Neuronal stem cell (in vitro differentiated cells): Measurements from ENCODE around the gene ANTXR1.
"Not testable (repeated sequence)": the region's sequence is repeated elsewhere in the genome, so short reads cannot be mapped to it uniquely, and the experiment has no call there.

Experiments used
- DNase-seq: peaks from one replicate; pipeline ENCODE4 v3.0.0-alpha.2; 2013; ENCODE audit warnings: low spot score
- H2AFZ ChIP-seq: one replicate; pipeline ENCODE4 v1.6.1; 2013; ENCODE audit warnings: mild to moderate bottlenecking, low read length, inconsistent platforms
- H2AK5ac ChIP-seq: 2 replicates; pipeline ENCODE4 v1.6.1; 2013; ENCODE audit warnings: low read depth, mild to moderate bottlenecking, inconsistent platforms, low read length, moderate library complexity, mixed read lengths
- H2BK120ac ChIP-seq: 2 replicates; pipeline ENCODE4 v1.6.1; 2013; ENCODE audit warnings: low read depth, mild to moderate bottlenecking, inconsistent platforms, low read length, moderate library complexity, mixed read lengths
- H2BK12ac ChIP-seq: one replicate; pipeline ENCODE4 v1.6.1; 2013; ENCODE audit warnings: low read length, inconsistent platforms
- H2BK15ac ChIP-seq: 2 replicates; pipeline ENCODE4 v1.6.1; 2013; ENCODE audit warnings: mild to moderate bottlenecking, low read length, inconsistent platforms, mixed read lengths
- H2BK5ac ChIP-seq: one replicate; pipeline ENCODE4 v1.6.1; 2013; ENCODE audit warnings: inconsistent platforms, mild to moderate bottlenecking, low read length, moderate library complexity
- H3K14ac ChIP-seq: one replicate; pipeline ENCODE4 v1.6.1; 2013; ENCODE audit warnings: low read length, inconsistent platforms
- H3K18ac ChIP-seq: 2 replicates; pipeline ENCODE4 v1.6.1; 2013; ENCODE audit warnings: low read length, inconsistent platforms
- H3K23ac ChIP-seq: 2 replicates; pipeline ENCODE4 v1.6.1; 2013; ENCODE audit warnings: low read depth, mild to moderate bottlenecking, mixed read lengths, low read length, inconsistent platforms; ENCODE audit not compliant: poor library complexity
- H3K27ac ChIP-seq: replicated peaks from 3 replicates; pipeline ENCODE4 v1.5.1; 2013; ENCODE audit warnings: low read length, inconsistent platforms
- H3K27me3 ChIP-seq, 3 experiments: 2 replicates each; pipeline ENCODE4 v1.6.1; 2013; ENCODE audit warnings: low read length in 3 of 3, mild to moderate bottlenecking in 2 of 3, inconsistent platforms in 1 of 3, low read depth in 1 of 3, mixed read lengths in 1 of 3, moderate library complexity in 1 of 3; ENCODE audit not compliant: control insufficient read depth in 3 of 3, insufficient read depth in 3 of 3
- H3K36me3 ChIP-seq, 2 donors: replicated peaks in 1 of 2; 2 replicates each; pipeline ENCODE4 v1.6.1; 2013; ENCODE audit warnings: low read length in 2 of 2; ENCODE audit not compliant: control insufficient read depth in 2 of 2, insufficient read depth in 2 of 2
- H3K4ac ChIP-seq: 2 replicates; pipeline ENCODE4 v1.6.1; 2013; ENCODE audit warnings: inconsistent platforms, mild to moderate bottlenecking, low read length, moderate library complexity
- H3K4me1 ChIP-seq, 2 donors: 1 replicate in 1 of 2; 2 replicates in 1 of 2; pipeline ENCODE4 v1.6.1; 2013; ENCODE audit warnings: low read length in 2 of 2, low read depth in 1 of 2; ENCODE audit not compliant: control insufficient read depth in 2 of 2, insufficient read depth in 1 of 2
- H3K4me2 ChIP-seq: one replicate; pipeline ENCODE4 v1.6.1; 2013; ENCODE audit warnings: mild to moderate bottlenecking, low read length, inconsistent platforms; ENCODE audit not compliant: insufficient read depth, poor library complexity, severe bottlenecking
- H3K4me3 ChIP-seq, 2 donors: 2 replicates each; pipeline ENCODE4 v1.5.1; 2013; ENCODE audit warnings: low read length in 2 of 2, mild to moderate bottlenecking in 2 of 2, inconsistent platforms in 1 of 2, moderate library complexity in 1 of 2
- H3K79me1 ChIP-seq: one replicate; pipeline ENCODE4 v1.6.1; 2013; ENCODE audit warnings: low read depth, mild to moderate bottlenecking, inconsistent platforms, low read length, moderate library complexity
- H3K9ac ChIP-seq: one replicate; pipeline ENCODE4 v1.6.1; 2013; ENCODE audit warnings: mild to moderate bottlenecking, low read depth, low read length, inconsistent platforms; ENCODE audit not compliant: poor library complexity
- H3K9me3 ChIP-seq, 2 donors: replicated peaks in 1 of 2; 2 replicates each; pipeline versions ENCODE3 to v1.6.1; 2013; ENCODE audit warnings: low read length in 2 of 2, mild to moderate bottlenecking in 2 of 2, inconsistent platforms in 1 of 2, low read depth in 1 of 2, mixed read lengths in 1 of 2, moderate library complexity in 1 of 2; ENCODE audit not compliant: control insufficient read depth in 2 of 2, insufficient read depth in 1 of 2
- H4K8ac ChIP-seq: one replicate; pipeline ENCODE4 v1.6.1; 2013; ENCODE audit warnings: low read depth, mild to moderate bottlenecking, inconsistent platforms, low read length, moderate library complexity
- H4K91ac ChIP-seq: one replicate; pipeline ENCODE4 v1.6.1; 2013; ENCODE audit warnings: low read length, low read depth, mild to moderate bottlenecking, inconsistent platforms; ENCODE audit not compliant: poor library complexity
- WGBS, 2 donors: extraction: QIAGEN DNeasy Blood & Tissue Kit; methylation state at CpG; one replicate each; pipeline ENCODE4 v1.1.7; 2013; ENCODE audit warnings: missing lambda C conversion rate in 2 of 2, mixed read lengths in 1 of 2; ENCODE audit not compliant: insufficient read length in 2 of 2, insufficient replicate concordance in 1 of 2; ENCODE audit errors: extremely low coverage in 2 of 2; 5-methylcytosine and 5-hydroxymethylcytosine counted together

Gene ANTXR1

DNA sequence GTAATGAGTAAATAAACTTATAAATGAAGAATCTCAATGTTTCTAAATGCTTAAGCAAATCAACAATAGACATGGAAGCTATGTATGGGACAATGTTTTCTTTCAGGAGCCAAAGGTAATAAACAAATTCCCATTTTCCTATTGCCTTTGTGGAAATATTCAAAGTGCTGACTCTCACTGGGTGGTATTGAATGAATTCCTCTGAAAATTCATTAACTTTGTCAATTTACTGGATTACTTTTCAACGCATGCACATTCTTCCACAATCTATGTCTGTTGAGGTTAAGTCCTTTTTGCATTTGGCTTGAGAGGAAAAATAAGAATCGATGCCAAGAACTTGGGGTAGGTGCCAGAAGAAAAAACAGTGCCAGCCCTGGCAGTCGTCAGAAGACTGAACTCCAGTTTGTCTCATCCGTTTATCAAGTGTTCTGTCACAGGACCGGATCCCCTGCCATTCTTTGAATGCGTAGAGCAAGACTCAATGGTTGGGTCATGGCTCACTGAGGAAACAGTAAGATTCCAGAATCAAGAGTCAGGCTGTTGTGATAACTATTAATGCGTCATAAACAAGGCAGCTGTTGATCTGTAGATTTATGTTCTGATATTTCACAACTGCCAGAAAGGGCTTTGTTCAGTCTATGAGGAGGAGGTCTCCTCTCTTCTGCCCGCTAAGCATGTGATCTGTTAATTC lies 240.8 kb downstream of the ANTXR1 start:
- H2BK5ac ChIP-seq, result no peak overlapping the region
- no peak overlapping the region for H3K18ac ChIP-seq
- H3K9me3 ChIP-seq, result no peaks in the 10 kb centered on the region
- H3K4me3 ChIP-seq, result no peak overlapping the region
- no peak overlapping the region for H3K9ac ChIP-seq
- H3K14ac ChIP-seq, result no peak overlapping the region
- no peak overlapping the region for H3K27ac ChIP-seq
- H4K91ac ChIP-seq, result no peak overlapping the region
- no peak overlapping the region for H3K4ac ChIP-seq
- no peaks in the 10 kb centered on the region for H3K79me1 ChIP-seq
- no peak overlapping the region for H4K8ac ChIP-seq
- no CpG with 5 or more reads among the region's 8 CpGs for WGBS, 2 donors
- H3K4me1 ChIP-seq, result no peaks in the 10 kb centered on the region
- H2BK15ac ChIP-seq, result no peak overlapping the region
- no peak overlapping the region for H2AFZ ChIP-seq
- no peak overlapping the region for H2AK5ac ChIP-seq
- DNase-seq, result no peak
- H3K4me2 ChIP-seq, result no peak overlapping the region
- H3K23ac ChIP-seq, result no peak overlapping the region
- peaks cover 0 to 3% of the 10 kb centered on the region in 2 donors for H3K36me3 ChIP-seq
- H3K27me3 ChIP-seq, result no peaks in the 10 kb centered on the region
- no peak overlapping the region for H2BK120ac ChIP-seq
- H2BK12ac ChIP-seq, result no peak overlapping the region

DNA sequence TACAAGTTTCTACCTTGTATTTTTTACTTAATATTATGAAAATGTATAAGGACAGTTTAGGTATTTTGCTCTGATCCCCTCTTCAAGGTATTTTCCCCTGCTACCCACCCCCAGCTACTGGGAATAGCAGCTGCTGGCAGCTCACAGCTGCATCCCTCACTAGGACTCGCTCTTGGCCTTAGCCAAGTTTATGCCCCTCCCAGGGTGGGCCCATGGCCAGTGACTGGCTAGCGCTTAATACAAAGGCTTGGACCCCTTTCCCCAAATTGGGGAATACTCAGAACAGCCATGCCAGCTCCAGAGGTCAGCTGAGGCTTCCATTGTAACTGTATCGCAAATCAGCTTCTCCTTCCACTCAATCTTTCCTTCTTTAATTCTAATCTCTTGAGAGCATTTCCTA lies 242.8 kb downstream of the ANTXR1 start:
- no peak overlapping the region for H3K4ac ChIP-seq
- H4K8ac ChIP-seq, result no peak overlapping the region
- no peak overlapping the region for H2BK5ac ChIP-seq
- H3K18ac ChIP-seq, result peak overlapping the region; percentile 74
- no peak overlapping the region for H4K91ac ChIP-seq
- no peak overlapping the region for H2BK12ac ChIP-seq
- H3K9me3 ChIP-seq, result peaks cover 2 to 3% of the 10 kb centered on the region in 2 donors
- H3K4me1 ChIP-seq, result no peaks in the 10 kb centered on the region
- no peak overlapping the region for H2BK120ac ChIP-seq
- H3K14ac ChIP-seq, result no peak overlapping the region
- H3K4me2 ChIP-seq, result no peak overlapping the region
- H2AFZ ChIP-seq, result no peak overlapping the region
- H3K36me3 ChIP-seq, result no peaks in the 10 kb centered on the region
- H2AK5ac ChIP-seq, result no peak overlapping the region
- no peak for DNase-seq
- no peak overlapping the region for H3K9ac ChIP-seq
- H3K79me1 ChIP-seq, result no peaks in the 10 kb centered on the region
- no CpG with 5 or more reads among the region's 3 CpGs for WGBS, 2 donors
- no peaks in the 10 kb centered on the region for H3K27me3 ChIP-seq
- no peak overlapping the region for H3K4me3 ChIP-seq
- H2BK15ac ChIP-seq, result no peak overlapping the region
- no peak overlapping the region for H3K23ac ChIP-seq
- no peak overlapping the region for H3K27ac ChIP-seq

DNA sequence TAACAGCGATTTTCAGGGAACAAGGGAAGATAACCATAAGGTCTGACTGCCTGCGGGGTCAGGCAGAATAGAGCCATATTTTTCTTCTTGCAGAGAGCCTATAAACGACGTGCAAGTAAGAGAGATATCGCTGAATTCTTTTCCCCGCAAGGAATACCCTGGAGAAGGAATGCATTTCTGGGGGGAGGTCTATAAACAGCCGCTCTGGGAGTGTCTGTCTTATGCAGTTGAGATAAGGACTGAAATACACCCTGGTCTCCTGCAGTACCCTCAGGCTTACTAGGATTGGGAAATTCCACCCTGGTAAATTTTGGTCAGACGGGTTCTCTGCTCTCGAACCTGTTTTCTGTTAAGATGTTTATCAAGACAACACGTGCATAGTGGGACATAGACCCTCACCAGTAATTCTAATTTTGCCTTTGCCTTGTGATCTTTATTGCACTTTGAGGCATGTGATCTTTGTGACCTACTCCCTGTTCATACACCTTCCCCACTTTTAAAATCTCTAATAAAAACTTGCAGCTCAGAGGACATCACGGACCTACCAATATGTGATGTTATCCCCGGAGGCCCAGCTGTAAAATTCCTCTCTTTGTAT lies 247.1 kb downstream of the ANTXR1 start:
- not testable (repeated sequence) for H4K91ac ChIP-seq, H3K4me2 ChIP-seq, DNase-seq, H2BK12ac ChIP-seq, H3K36me3 ChIP-seq, H3K4me3 ChIP-seq, H3K23ac ChIP-seq, H4K8ac ChIP-seq, H3K27me3 ChIP-seq, H3K18ac ChIP-seq, H2AFZ ChIP-seq, H2AK5ac ChIP-seq, H3K4ac ChIP-seq, H3K27ac ChIP-seq, H2BK15ac ChIP-seq, H3K9ac ChIP-seq, H2BK5ac ChIP-seq, H3K9me3 ChIP-seq, H2BK120ac ChIP-seq, H3K79me1 ChIP-seq, H3K14ac ChIP-seq, H3K4me1 ChIP-seq
- WGBS, 2 donors, result no CpG with 5 or more reads among the region's 12 CpGs

DNA sequence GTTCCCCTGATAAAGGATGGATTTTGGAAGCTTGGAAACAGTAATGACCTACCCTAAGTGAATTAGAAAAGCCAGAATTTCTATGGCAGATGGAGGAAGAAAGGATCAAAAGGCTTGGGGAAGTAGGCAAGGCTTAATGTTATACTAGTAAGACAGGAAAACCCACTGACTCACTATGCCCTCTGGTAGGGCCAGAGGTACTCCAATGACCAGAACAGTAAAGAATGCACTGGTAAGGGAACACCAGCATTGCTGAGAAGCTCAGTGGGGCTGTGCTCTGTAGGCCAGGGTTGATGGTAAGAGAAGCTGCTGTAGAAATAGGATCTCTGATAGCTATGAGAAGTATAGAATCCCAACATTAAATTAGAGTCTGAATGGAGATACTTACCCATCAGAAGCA lies 247.7 kb downstream of the ANTXR1 start:
- Histone ChIP-seq H4K91ac (no peak overlapping the region), H2AK5ac (no peak overlapping the region), H3K14ac (no peak overlapping the region), H2BK15ac (no peak overlapping the region), H3K4ac (no peak overlapping the region), H3K27me3 (peaks cover 0 to 3% (median 0%) of the 10 kb centered on the region in 3 experiments), H3K27ac (no peak overlapping the region), H2BK120ac (no peak overlapping the region), H3K18ac (no peak overlapping the region), H4K8ac (no peak overlapping the region), H2AFZ (no peak overlapping the region), H3K4me3 (no peak overlapping the region), H3K23ac (no peak overlapping the region), H3K79me1 (no peaks in the 10 kb centered on the region), H2BK12ac (no peak overlapping the region), H3K4me1 (no peaks in the 10 kb centered on the region), H3K4me2 (no peak overlapping the region), H3K36me3 (no peaks in the 10 kb centered on the region), H2BK5ac (no peak overlapping the region), H3K9ac (no peak overlapping the region), H3K9me3 (peaks cover 2 to 3% of the 10 kb centered on the region in 2 donors)
- DNase-seq, result no peak
